ENCODE measurements around the gene TRPT1. TPM values are rescaled to one million over a fixed set of nuclear protein-coding genes. Genes with fewer than 3 reads are reported as not detected.
A peak's percentile ranks its signal among the peaks of the same experiment; 100 is the strongest.

Gene TRPT1
- total and polyA plus RNA-seq, 9 of the 15 experiments (the other 6 are each of a cell fraction or from before 2014, with no cell fraction given), result 4.6 to 41.7 (median 23.1) TPM

DNA sequence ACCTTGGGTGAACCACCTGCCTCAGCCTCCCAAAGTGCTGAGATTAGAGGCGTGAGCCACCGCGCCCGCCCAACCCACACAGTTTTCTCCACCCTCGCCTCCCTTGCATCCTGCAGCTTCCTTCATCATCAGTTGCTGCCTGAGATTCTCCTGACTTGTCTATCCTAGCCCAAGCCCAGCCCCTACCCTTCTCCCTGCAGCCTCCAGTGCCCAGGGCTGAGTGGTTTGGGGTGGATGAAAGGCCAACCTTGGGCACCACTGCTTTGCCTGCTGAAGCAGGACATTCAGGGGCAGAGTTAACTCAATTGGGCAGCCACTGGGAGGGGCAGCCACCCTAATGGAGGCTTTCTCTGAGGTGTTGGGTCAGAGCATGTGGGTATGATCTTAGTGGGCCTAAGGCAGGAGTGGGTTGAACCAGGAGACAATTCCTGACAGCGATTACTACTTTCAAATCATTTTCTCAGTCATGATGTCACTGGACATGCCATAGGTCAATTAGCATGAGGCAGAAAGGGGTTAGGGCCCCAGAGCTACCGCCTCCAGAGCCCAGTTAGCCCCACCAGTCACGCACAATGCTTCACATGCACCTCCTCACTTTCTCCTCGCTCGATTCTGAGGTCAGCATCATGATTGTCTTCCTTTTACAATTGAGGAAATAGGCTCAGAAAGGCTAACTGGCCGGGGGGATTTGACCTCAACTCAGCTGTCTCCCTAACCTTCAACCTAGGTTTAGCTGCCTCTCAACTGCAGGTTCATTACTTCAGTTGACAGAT lies 13.9 kb upstream of the TRPT1 start (continued):
- no peak for TF ChIP-seq ZNF253 (CRISPR knock-in tag; conservative IDR thresholded peaks at IDR 0.05)
- TF ChIP-seq NBN (IDR thresholded peaks at IDR 0.05; ENCODE audit: low read depth), result no peak
- no peak for TF ChIP-seq RBM25 (IDR thresholded peaks at IDR 0.05; ENCODE audit: low read depth, low read length, severe bottlenecking)
- no peak for TF ChIP-seq TEAD2 (tag; IDR thresholded peaks at IDR 0.05)
- TF ChIP-seq CXXC5 (CRISPR knock-in tag; IDR thresholded peaks at IDR 0.05), result no peak
- TF ChIP-seq ZNF282 (CRISPR knock-in tag; IDR thresholded peaks at IDR 0.05), result no peak
- no peak for TF ChIP-seq SNIP1 (IDR thresholded peaks at IDR 0.05; ENCODE audit: low read depth)
- TF ChIP-seq HMG20A (CRISPR knock-in tag; conservative IDR thresholded peaks at IDR 0.05), result no peak
- TF ChIP-seq, protein P1, sequence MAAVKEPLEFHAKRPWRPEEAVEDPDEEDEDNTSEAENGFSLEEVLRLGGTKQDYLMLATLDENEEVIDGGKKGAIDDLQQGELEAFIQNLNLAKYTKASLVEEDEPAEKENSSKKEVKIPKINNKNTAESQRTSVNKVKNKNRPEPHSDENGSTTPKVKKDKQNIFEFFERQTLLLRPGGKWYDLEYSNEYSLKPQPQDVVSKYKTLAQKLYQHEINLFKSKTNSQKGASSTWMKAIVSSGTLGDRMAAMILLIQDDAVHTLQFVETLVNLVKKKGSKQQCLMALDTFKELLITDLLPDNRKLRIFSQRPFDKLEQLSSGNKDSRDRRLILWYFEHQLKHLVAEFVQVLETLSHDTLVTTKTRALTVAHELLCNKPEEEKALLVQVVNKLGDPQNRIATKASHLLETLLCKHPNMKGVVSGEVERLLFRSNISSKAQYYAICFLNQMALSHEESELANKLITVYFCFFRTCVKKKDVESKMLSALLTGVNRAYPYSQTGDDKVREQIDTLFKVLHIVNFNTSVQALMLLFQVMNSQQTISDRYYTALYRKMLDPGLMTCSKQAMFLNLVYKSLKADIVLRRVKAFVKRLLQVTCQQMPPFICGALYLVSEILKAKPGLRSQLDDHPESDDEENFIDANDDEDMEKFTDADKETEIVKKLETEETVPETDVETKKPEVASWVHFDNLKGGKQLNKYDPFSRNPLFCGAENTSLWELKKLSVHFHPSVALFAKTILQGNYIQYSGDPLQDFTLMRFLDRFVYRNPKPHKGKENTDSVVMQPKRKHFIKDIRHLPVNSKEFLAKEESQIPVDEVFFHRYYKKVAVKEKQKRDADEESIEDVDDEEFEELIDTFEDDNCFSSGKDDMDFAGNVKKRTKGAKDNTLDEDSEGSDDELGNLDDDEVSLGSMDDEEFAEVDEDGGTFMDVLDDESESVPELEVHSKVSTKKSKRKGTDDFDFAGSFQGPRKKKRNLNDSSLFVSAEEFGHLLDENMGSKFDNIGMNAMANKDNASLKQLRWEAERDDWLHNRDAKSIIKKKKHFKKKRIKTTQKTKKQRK (IDR thresholded peaks at IDR 0.05; ENCODE audit: borderline replicate concordance, low read depth, low read length), result no peak
- TF ChIP-seq SMARCA5 (IDR thresholded peaks at IDR 0.05), result no peak
- peak in 1 of 2 experiments; percentile 20; a peak in 1 of 4 replicates for TF ChIP-seq SIN3A (IDR thresholded peaks at IDR 0.05; ENCODE audit: borderline replicate concordance in 2 of 2, control insufficient read depth in 1 of 2, low read depth in 2 of 2, low read length in 2 of 2)
- no peak for TF ChIP-seq ZNF764 (CRISPR knock-in tag; IDR thresholded peaks at IDR 0.05; ENCODE audit: low read depth)
- TF ChIP-seq, protein P2, sequence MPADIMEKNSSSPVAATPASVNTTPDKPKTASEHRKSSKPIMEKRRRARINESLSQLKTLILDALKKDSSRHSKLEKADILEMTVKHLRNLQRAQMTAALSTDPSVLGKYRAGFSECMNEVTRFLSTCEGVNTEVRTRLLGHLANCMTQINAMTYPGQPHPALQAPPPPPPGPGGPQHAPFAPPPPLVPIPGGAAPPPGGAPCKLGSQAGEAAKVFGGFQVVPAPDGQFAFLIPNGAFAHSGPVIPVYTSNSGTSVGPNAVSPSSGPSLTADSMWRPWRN (IDR thresholded peaks at IDR 0.05; ENCODE audit: low read depth), result no peak
- 0 out of 2 replicates have a peak, but pooled peaks have one; percentile 13 for TF ChIP-seq MAFF (IDR thresholded peaks at IDR 0.05; ENCODE audit: low read length)
- TF ChIP-seq CBFA2T2 (conservative IDR thresholded peaks at IDR 0.05), result no peak
- TF ChIP-seq EZH2 (IDR thresholded peaks at IDR 0.05; ENCODE audit: borderline replicate concordance, low read depth, low read length), result no peak
- TF ChIP-seq TRIM28 (IDR thresholded peaks at IDR 0.05), result no peak
- TF ChIP-seq ZNF830 (CRISPR knock-in tag; IDR thresholded peaks at IDR 0.05), result no peak
- no peak for TF ChIP-seq ARID3A (IDR thresholded peaks at IDR 0.05; ENCODE audit: borderline replicate concordance, low read depth, low read length)
- TF ChIP-seq BDP1 (IDR thresholded peaks at IDR 0.05; ENCODE audit: insufficient read depth, insufficient read length), result no peak
- TF ChIP-seq ZNF780A (CRISPR knock-in tag; IDR thresholded peaks at IDR 0.05), result no peak
- TF ChIP-seq ESRRA (IDR thresholded peaks at IDR 0.05; ENCODE audit: borderline replicate concordance, low read depth), result no peak
